Panc1 (cell line): ENCODE measurements around the gene CD44.

Source experiments
- CTCF ChIP-seq: fragments of 450-650 bp; IDR thresholded peaks from 2 replicates; pipeline ENCODE4 v1.5.1; 2017; ENCODE audit warnings: mild to moderate bottlenecking
- POLR2AphosphoS5 ChIP-seq: IDR thresholded peaks from 2 replicates; pipeline ENCODE4 v1.6.1; 2012; ENCODE audit warnings: mild to moderate bottlenecking, low read depth, low read length, moderate library complexity
- REST ChIP-seq, 2 experiments: IDR thresholded peaks; 2 replicates each; pipeline ENCODE4 v1.6.1; 2011 to 2012; ENCODE audit warnings: low read depth in 2 of 2, control low read depth in 1 of 2, low read length in 1 of 2, mild to moderate bottlenecking in 1 of 2, moderate library complexity in 1 of 2; ENCODE audit not compliant: insufficient read depth in 1 of 2
- SIN3A ChIP-seq: IDR thresholded peaks from 2 replicates; pipeline ENCODE4 v1.6.1; 2012; ENCODE audit warnings: low read depth, mild to moderate bottlenecking, low read length, moderate library complexity, borderline replicate concordance; ENCODE audit not compliant: insufficient read depth
- TCF7L2 ChIP-seq: IDR thresholded peaks from 2 replicates; pipeline ENCODE4 v1.6.1; 2011; ENCODE audit warnings: mild to moderate bottlenecking, low read depth, low read length, inconsistent platforms

- TF ChIP-seq POLR2AphosphoS5 (no peak), CTCF (no peak), REST (IDR thresholded peaks at IDR 0.05; ENCODE audit: insufficient read depth in 1 of 2, low read depth in 2 of 2, low read length in 1 of 2) (no peak), TCF7L2 (no peak), SIN3A (no peak)
Measured at GRCh38 chr11:35204614-35205013, 65.6 kb downstream of the CD44 start.
